Sigmoid colon (tissue), 4 donors: Measurements from ENCODE around the gene EBF4.
"Not testable (repeated sequence)": the region's sequence is repeated elsewhere in the genome, so short reads cannot be mapped to it uniquely, and the experiment has no call there.

ENCODE experiments used
- EP300 ChIP-seq, 4 donors: sonication (generic); formaldehyde crosslinking; IDR thresholded peaks; one replicate each; pipeline ENCODE4 v1.6.1; 2017; ENCODE audit warnings: antibody characterized with exemption in 4 of 4
- POLR2A ChIP-seq, 2 donors: fragments of 450-650 bp; IDR thresholded peaks; one replicate each; pipeline ENCODE4 v1.6.1; 2016; ENCODE audit warnings: antibody characterized with exemption in 2 of 2, mild to moderate bottlenecking in 2 of 2, moderate library complexity in 2 of 2
- POLR2AphosphoS5 ChIP-seq, 4 donors: sonication (generic); formaldehyde crosslinking; IDR thresholded peaks; one replicate each; pipeline ENCODE4 v1.6.1; 2017; ENCODE audit warnings: antibody characterized with exemption in 4 of 4
- TF ChIP-seq, protein P1 (sequence below), 4 experiments: fragments of 450-650 bp in 3 of 4; fragments of 200-600 bp in 1 of 4; IDR thresholded peaks; one replicate each; pipeline ENCODE4 v1.5.1; 2016 to 2019; ENCODE audit warnings: antibody characterized with exemption in 4 of 4, mild to moderate bottlenecking in 3 of 4, moderate library complexity in 2 of 4

GRCh38 chr20:2770091-2770490 is 77.5 kb downstream of the EBF4 start:
- not testable (repeated sequence) for TF ChIP-seq POLR2A, EP300, POLR2AphosphoS5 (IDR thresholded peaks at IDR 0.05)
- TF ChIP-seq, protein P1, sequence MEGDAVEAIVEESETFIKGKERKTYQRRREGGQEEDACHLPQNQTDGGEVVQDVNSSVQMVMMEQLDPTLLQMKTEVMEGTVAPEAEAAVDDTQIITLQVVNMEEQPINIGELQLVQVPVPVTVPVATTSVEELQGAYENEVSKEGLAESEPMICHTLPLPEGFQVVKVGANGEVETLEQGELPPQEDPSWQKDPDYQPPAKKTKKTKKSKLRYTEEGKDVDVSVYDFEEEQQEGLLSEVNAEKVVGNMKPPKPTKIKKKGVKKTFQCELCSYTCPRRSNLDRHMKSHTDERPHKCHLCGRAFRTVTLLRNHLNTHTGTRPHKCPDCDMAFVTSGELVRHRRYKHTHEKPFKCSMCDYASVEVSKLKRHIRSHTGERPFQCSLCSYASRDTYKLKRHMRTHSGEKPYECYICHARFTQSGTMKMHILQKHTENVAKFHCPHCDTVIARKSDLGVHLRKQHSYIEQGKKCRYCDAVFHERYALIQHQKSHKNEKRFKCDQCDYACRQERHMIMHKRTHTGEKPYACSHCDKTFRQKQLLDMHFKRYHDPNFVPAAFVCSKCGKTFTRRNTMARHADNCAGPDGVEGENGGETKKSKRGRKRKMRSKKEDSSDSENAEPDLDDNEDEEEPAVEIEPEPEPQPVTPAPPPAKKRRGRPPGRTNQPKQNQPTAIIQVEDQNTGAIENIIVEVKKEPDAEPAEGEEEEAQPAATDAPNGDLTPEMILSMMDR (IDR thresholded peaks at IDR 0.05), result not testable (repeated sequence)
